Right lobe of liver (tissue), 4 donors: Measurements from ENCODE around the gene HOXC11.

Experiments
- CTCF ChIP-seq, 4 donors: fragments of 200-600 bp in 3 of 4; fragments of 450-650 bp in 1 of 4; IDR thresholded peaks; one replicate each; pipeline versions ENCODE4 v1.5.1 to v1.8.0; 2016 to 2022; ENCODE audit warnings: antibody characterized with exemption in 4 of 4, mild to moderate bottlenecking in 2 of 4
- POLR2A ChIP-seq: fragments of 450-650 bp; IDR thresholded peaks from one replicate; pipeline ENCODE4 v1.6.1; 2017; ENCODE audit warnings: antibody characterized with exemption, mild to moderate bottlenecking
- donor health status: DM: no; HTN: no; CAD: no.
- donor health status: DM: no; HTN: no; CAD: no.
- donor health status: DM: no; HTN: yes; CAD: no.

GRCh38 chr12:53986686-53987483, 14.0 kb downstream of the HOXC11 start:
- TF ChIP-seq CTCF (IDR thresholded peaks at IDR 0.05) (no peak), POLR2A (no peak)
